ENCODE measurements around the gene PRH2. TPM values are rescaled to one million over a fixed set of nuclear protein-coding genes. Genes with fewer than 3 reads are reported as not detected.

PRH2 gene
- total RNA-seq, result not detected
- not detected for polyA plus RNA-seq

GRCh38 chr12:10928746-10929286 is at the start of gene PRH2:
Gene PRH2 (plus strand): TSS chr12:10929236. CDS start chr12:10929274, 38 bp downstream.
- intact Hi-C loops (cut with micrococcal nuclease), result no loop called here
- POLR2A ChIA-PET (ENCODE audit: partially characterized antibody), result no interaction called here
- Mint-ChIP-seq H3K4me1 (peaks cover 0 to 4% (median under 1%) of the 10 kb centered on the region in 4 donors), H3K36me3 (peaks cover 0 to 25% of the 10 kb centered on the region in 2 donors), H3K9me3 (no peaks in the 10 kb centered on the region), H3K27ac (peak within 1 kb of the TSS in 1 of 7 donors; percentile 79), H3K4me3 (no peak within 1 kb of the TSS), H3K27me3 (no peaks in the 10 kb centered on the region)
- Histone ChIP-seq H3K27ac (ENCODE audit: low read depth, low read length) (no peak within 1 kb of the TSS), H3K27me3 (ENCODE audit: insufficient read depth, low read length) (no peaks in the 10 kb centered on the region), H3K36me3 (ENCODE audit: insufficient read depth, low read length) (no peaks in the 10 kb centered on the region), H3K4me3 (ENCODE audit: low read length in 2 of 2) (no peak within 1 kb of the TSS), H3K9me3 (ENCODE audit: control insufficient read depth in 1 of 2, low read length in 2 of 2) (no peaks in the 10 kb centered on the region), H3K4me1 (ENCODE audit: insufficient read depth, low read length) (no peaks in the 10 kb centered on the region)
- DNase-seq, result no peak
- CTCF ChIA-PET (ENCODE audit: partially characterized antibody), result no interaction called here

GRCh38 chr12:10884086-10884725 is 44.8 kb upstream of the PRH2 start, which contains the start of gene PRH1:
Gene PRH1 (minus strand): TSS chr12:10884255. CDS start chr12:10884217, 38 bp downstream.
- CTCF ChIA-PET (ENCODE audit: partially characterized antibody), result no interaction called here
- peak within 1 kb of the TSS in 1 of 7 donors; percentile 4 for H3K27ac Mint-ChIP-seq
- H3K4me1 ChIP-seq (ENCODE audit: insufficient read depth, low read length), result no peaks in the 10 kb centered on the region

GRCh38 chr12:10889226-10889625 is 39.8 kb upstream of the PRH2 start:
- POLR2A ChIA-PET (ENCODE audit: partially characterized antibody), result no interaction called here
- H3K4me1 ChIP-seq (ENCODE audit: insufficient read depth, low read length), result no peaks in the 10 kb centered on the region
- no peaks in the 10 kb centered on the region for H3K27me3 ChIP-seq (ENCODE audit: insufficient read depth, low read length)
- DNase-seq, result no peak
- CTCF ChIA-PET (ENCODE audit: partially characterized antibody), result no interaction called here
- no peaks in the 10 kb centered on the region for H3K9me3 ChIP-seq (ENCODE audit: control insufficient read depth in 1 of 2, low read length in 2 of 2)
- H3K27ac ChIP-seq (ENCODE audit: low read depth, low read length), result no peak overlapping the region
- intact Hi-C loops (cut with micrococcal nuclease), result no loop called here
- no peaks in the 10 kb centered on the region for H3K4me1 Mint-ChIP-seq
- H3K27ac Mint-ChIP-seq, result no peak overlapping the region
- no peak overlapping the region for H3K4me3 ChIP-seq (ENCODE audit: low read length in 2 of 2)
- H3K27me3 Mint-ChIP-seq, result no peaks in the 10 kb centered on the region
- no peaks in the 10 kb centered on the region for H3K36me3 ChIP-seq (ENCODE audit: insufficient read depth, low read length)
- peaks cover 0 to 2% (median 0%) of the 10 kb centered on the region in 8 donors for H3K9me3 Mint-ChIP-seq
- no peak overlapping the region for H3K4me3 Mint-ChIP-seq
- peaks cover 8 to 56% of the 10 kb centered on the region in 2 donors for H3K36me3 Mint-ChIP-seq

More at GRCh38 chr12:10884086-10884725, 44.8 kb upstream of the PRH2 start, which contains the start of gene PRH1:
- intact Hi-C loops (cut with micrococcal nuclease), result no loop called here
- H3K27me3 Mint-ChIP-seq, result no peaks in the 10 kb centered on the region
- Histone ChIP-seq H3K4me3 (ENCODE audit: low read length in 2 of 2) (no peak within 1 kb of the TSS), H3K9me3 (ENCODE audit: control insufficient read depth in 1 of 2, low read length in 2 of 2) (no peaks in the 10 kb centered on the region), H3K27ac (ENCODE audit: low read depth, low read length) (no peak within 1 kb of the TSS), H3K27me3 (ENCODE audit: insufficient read depth, low read length) (no peaks in the 10 kb centered on the region), H3K36me3 (ENCODE audit: insufficient read depth, low read length) (no peaks in the 10 kb centered on the region)
- no peak within 1 kb of the TSS for H3K4me3 Mint-ChIP-seq
- no peaks in the 10 kb centered on the region for H3K4me1 Mint-ChIP-seq
- peaks cover 0 to 3% (median 0%) of the 10 kb centered on the region in 8 donors for H3K9me3 Mint-ChIP-seq
- peaks cover 11 to 55% of the 10 kb centered on the region in 2 donors for H3K36me3 Mint-ChIP-seq
- POLR2A ChIA-PET (ENCODE audit: partially characterized antibody), result no interaction called here
- DNase-seq, result no peak

- Histone ChIP-seq H3K4me1 (ENCODE audit: insufficient read depth, low read length) (no peaks in the 10 kb centered on the region), H3K36me3 (ENCODE audit: insufficient read depth, low read length) (no peaks in the 10 kb centered on the region), H3K27me3 (ENCODE audit: insufficient read depth, low read length) (no peaks in the 10 kb centered on the region), H3K27ac (ENCODE audit: low read depth, low read length) (no peak overlapping the region), H3K4me3 (ENCODE audit: low read length in 2 of 2) (no peak overlapping the region), H3K9me3 (ENCODE audit: control insufficient read depth in 1 of 2, low read length in 2 of 2) (no peaks in the 10 kb centered on the region)
- H3K27ac Mint-ChIP-seq, result peak overlapping the region in 2 of 7 donors; percentile 29 to 38
- no peaks in the 10 kb centered on the region for H3K27me3 Mint-ChIP-seq
- H3K4me1 Mint-ChIP-seq, result no peaks in the 10 kb centered on the region
- no peak for DNase-seq
- no peaks in the 10 kb centered on the region for H3K9me3 Mint-ChIP-seq
- H3K36me3 Mint-ChIP-seq, result peaks cover 16 to 52% of the 10 kb centered on the region in 2 donors
- POLR2A ChIA-PET (ENCODE audit: partially characterized antibody), result no interaction called here
- intact Hi-C loops (cut with micrococcal nuclease), result no loop called here
- CTCF ChIA-PET (ENCODE audit: partially characterized antibody), result interaction anchor here (0.8 kb wide), 1 partner anchor 18 kb away, joined by 3 read pairs; no protein-coding TSS in a partner anchor
- H3K4me3 Mint-ChIP-seq, result no peak overlapping the region
These were observed 37.1 kb upstream of the PRH2 start for GRCh38 chr12:10891937-10892336.

- Histone ChIP-seq H3K4me1 (ENCODE audit: insufficient read depth, low read length) (no peaks in the 10 kb centered on the region), H3K36me3 (ENCODE audit: insufficient read depth, low read length) (no peaks in the 10 kb centered on the region), H3K4me3 (ENCODE audit: low read length in 2 of 2) (no peak overlapping the region), H3K9me3 (ENCODE audit: control insufficient read depth in 1 of 2, low read length in 2 of 2) (no peaks in the 10 kb centered on the region), H3K27me3 (ENCODE audit: insufficient read depth, low read length) (no peaks in the 10 kb centered on the region), H3K27ac (ENCODE audit: low read depth, low read length) (no peak overlapping the region)
- Mint-ChIP-seq H3K27ac (no peak overlapping the region), H3K9me3 (peaks cover 0 to 8% (median 3%) of the 10 kb centered on the region in 8 donors), H3K27me3 (no peaks in the 10 kb centered on the region), H3K36me3 (peaks cover 17 to 58% of the 10 kb centered on the region in 2 donors), H3K4me3 (no peak overlapping the region), H3K4me1 (peaks cover 0 to 2% (median under 1%) of the 10 kb centered on the region in 4 donors)
- ChIA-PET POLR2A (ENCODE audit: partially characterized antibody) (no interaction called here), CTCF (ENCODE audit: partially characterized antibody) (no interaction called here)
- DNase-seq, result no peak
- intact Hi-C loops (cut with micrococcal nuclease), result no loop called here
These were observed 32.2 kb upstream of the PRH2 start for GRCh38 chr12:10896854-10897253.

- DNase-seq, result peak in 1 of 5 donors; percentile 31
- peaks cover 0 to 10% of the 10 kb centered on the region in 2 donors for H3K9me3 ChIP-seq (ENCODE audit: control insufficient read depth in 1 of 2, low read length in 2 of 2)
- no peaks in the 10 kb centered on the region for H3K27me3 ChIP-seq (ENCODE audit: insufficient read depth, low read length)
- Mint-ChIP-seq H3K27me3 (no peaks in the 10 kb centered on the region), H3K27ac (no peak overlapping the region), H3K4me1 (peaks cover 0 to 2% (median under 1%) of the 10 kb centered on the region in 4 donors), H3K9me3 (peaks cover 0 to 40% (median 33%) of the 10 kb centered on the region in 8 donors), H3K36me3 (peaks cover 25 to 65% of the 10 kb centered on the region in 2 donors), H3K4me3 (no peak overlapping the region)
- no peaks in the 10 kb centered on the region for H3K4me1 ChIP-seq (ENCODE audit: insufficient read depth, low read length)
- H3K27ac ChIP-seq (ENCODE audit: low read depth, low read length), result no peak overlapping the region
- H3K4me3 ChIP-seq (ENCODE audit: low read length in 2 of 2), result no peak overlapping the region
- no peaks in the 10 kb centered on the region for H3K36me3 ChIP-seq (ENCODE audit: insufficient read depth, low read length)
- ChIA-PET CTCF (ENCODE audit: partially characterized antibody) (no interaction called here), POLR2A (ENCODE audit: partially characterized antibody) (no interaction called here)
- intact Hi-C loops (cut with micrococcal nuclease), result no loop called here
These were observed 28.5 kb upstream of the PRH2 start for GRCh38 chr12:10900530-10900929.

- Histone ChIP-seq H3K36me3 (ENCODE audit: insufficient read depth, low read length) (no peaks in the 10 kb centered on the region), H3K27me3 (ENCODE audit: insufficient read depth, low read length) (no peaks in the 10 kb centered on the region), H3K9me3 (ENCODE audit: control insufficient read depth in 1 of 2, low read length in 2 of 2) (peaks cover 0 to 10% of the 10 kb centered on the region in 2 donors), H3K4me1 (ENCODE audit: insufficient read depth, low read length) (no peaks in the 10 kb centered on the region), H3K4me3 (ENCODE audit: low read length in 2 of 2) (no peak overlapping the region), H3K27ac (ENCODE audit: low read depth, low read length) (no peak overlapping the region)
- Mint-ChIP-seq H3K27ac (no peak overlapping the region), H3K4me1 (peaks cover 0 to 2% (median under 1%) of the 10 kb centered on the region in 4 donors), H3K36me3 (peaks cover 27 to 68% of the 10 kb centered on the region in 2 donors), H3K9me3 (peaks cover 0 to 44% (median 35%) of the 10 kb centered on the region in 8 donors), H3K4me3 (no peak overlapping the region), H3K27me3 (no peaks in the 10 kb centered on the region)
- CTCF ChIA-PET (ENCODE audit: partially characterized antibody), result no interaction called here
- DNase-seq, result peak in 1 of 5 donors; percentile 11
- intact Hi-C loops (cut with micrococcal nuclease), result no loop called here
- POLR2A ChIA-PET (ENCODE audit: partially characterized antibody), result no interaction called here
These were observed 28.1 kb upstream of the PRH2 start for GRCh38 chr12:10900972-10901371.

Data from CD4-positive, alpha-beta memory T cell (primary cell).